SK-N-SH (cell line): ENCODE data around the gene BPIFA2. TPM values are rescaled to one million over a fixed set of nuclear protein-coding genes. Genes with fewer than 3 reads are reported as not detected.
"Not testable (repeated sequence)": the region's sequence is repeated elsewhere in the genome, so short reads cannot be mapped to it uniquely, and the experiment has no call there.

Experiments
- CTCF ChIA-PET: fragments of 300-600, 350-600 bp; formaldehyde crosslinking; extraction: SDS; loops from one replicate; lab custom pipeline; 2021; lab: Yijun Ruan, JAX
- POLR2A ChIA-PET: fragments of 350-600 bp; sonication (Branson Sonifier 250); formaldehyde crosslinking; extraction: SDS; loops from one replicate; lab custom pipeline; 2020; ENCODE audit warnings: antibody characterized with exemption, inconsistent platforms; lab: Yijun Ruan, JAX
- DNase-seq: peaks from one replicate; pipeline ENCODE4 v3.0.0; 2012
- H2AFZ ChIP-seq: fragments of 200-600 bp; sonication (generic); 2 replicates; pipeline ENCODE4 v1.8.1; 2016; ENCODE audit warnings: antibody characterized with exemption, mild to moderate bottlenecking, low read depth
- H3F3A ChIP-seq: fragments of 200-600 bp; sonication (generic); replicated peaks from 2 replicates; pipeline ENCODE3; 2016; ENCODE audit warnings: antibody characterized with exemption, mild to moderate bottlenecking; ENCODE audit not compliant: insufficient read depth
- H3K27ac ChIP-seq, 2 experiments: fragments of 200-500 bp in 1 of 2; fragments of 200-600 bp in 1 of 2; sonication (Bioruptor generic) in 1 of 2; sonication (generic), shearing (Covaris generic) in 1 of 2; 2 replicates each; pipeline versions ENCODE4 v1.5.1 to v1.6.1; 2014 to 2016; ENCODE audit warnings: low read depth in 2 of 2, inconsistent platforms in 1 of 2, low read length in 1 of 2, mild to moderate bottlenecking in 1 of 2, mixed read lengths in 1 of 2
- H3K27me3 ChIP-seq: fragments of 200-600 bp; sonication (generic), shearing (Covaris generic); 2 replicates; pipeline ENCODE4 v1.6.1; 2016; ENCODE audit warnings: mixed run types; ENCODE audit not compliant: insufficient read depth
- H3K36me3 ChIP-seq, 2 experiments: fragments of 200-500 bp in 1 of 2; fragments of 200-600 bp in 1 of 2; sonication (Bioruptor generic) in 1 of 2; sonication (generic) in 1 of 2; replicated peaks in 1 of 2; 2 replicates each; pipeline versions ENCODE3 to v1.5.1; 2014 to 2016; ENCODE audit warnings: low read length in 1 of 2, mild to moderate bottlenecking in 1 of 2; ENCODE audit not compliant: insufficient read depth in 2 of 2, control insufficient read depth in 1 of 2
- H3K4me1 ChIP-seq, 2 experiments: fragments of 200-500 bp in 1 of 2; fragments of 200-600 bp in 1 of 2; sonication (Bioruptor generic) in 1 of 2; sonication (generic), shearing (Covaris generic) in 1 of 2; 2 replicates each; pipeline versions ENCODE4 v1.5.1 to v1.6.1; 2014 to 2016; ENCODE audit warnings: low read depth in 1 of 2, low read length in 1 of 2, mixed run types in 1 of 2; ENCODE audit not compliant: insufficient read depth in 2 of 2, control insufficient read depth in 1 of 2
- H3K4me2 ChIP-seq: fragments of 200-600 bp; sonication (generic), shearing (Covaris generic); 2 replicates; pipeline ENCODE4 v1.6.1; 2017; ENCODE audit warnings: mixed run types
- H3K4me3 ChIP-seq, 2 experiments: fragments of 200-500 bp in 1 of 2; fragments of 200-600 bp in 1 of 2; sonication (Bioruptor generic) in 1 of 2; sonication (generic), shearing (Covaris generic) in 1 of 2; 2 replicates each; pipeline versions ENCODE4 v1.5.1 to v1.8.1; 2014 to 2016; ENCODE audit warnings: low read depth in 2 of 2, inconsistent platforms in 1 of 2, low read length in 1 of 2, mild to moderate bottlenecking in 1 of 2, mixed read lengths in 1 of 2, moderate library complexity in 1 of 2
- H3K79me2 ChIP-seq: fragments of 200-600 bp; sonication (generic); 2 replicates; pipeline ENCODE4 v1.8.1; 2017; ENCODE audit warnings: mild to moderate bottlenecking; ENCODE audit not compliant: insufficient read depth
- H3K9ac ChIP-seq: fragments of 200-600 bp; sonication (generic); 2 replicates; pipeline ENCODE4 v1.6.1; 2017; ENCODE audit warnings: mixed run types
- H3K9me2 ChIP-seq: fragments of 200-600 bp; sonication (generic); 2 replicates; pipeline ENCODE4 v1.6.1; 2017; ENCODE audit warnings: mixed run types
- H3K9me3 ChIP-seq: fragments of 200-600 bp; sonication (generic); 2 replicates; pipeline ENCODE4 v1.6.1; 2017; ENCODE audit warnings: mixed run types, mild to moderate bottlenecking, moderate library complexity
- H4K20me1 ChIP-seq: fragments of 200-600 bp; sonication (generic); 2 replicates; pipeline ENCODE4 v1.6.1; 2017; ENCODE audit warnings: mild to moderate bottlenecking, mixed run types; ENCODE audit not compliant: insufficient read depth
- FOSL2 ChIP-seq: IDR thresholded peaks from 2 replicates; pipeline ENCODE4 v1.4.0; 2012; ENCODE audit warnings: low read depth, mild to moderate bottlenecking, moderate library complexity, borderline replicate concordance
- FOXJ3 ChIP-seq: sonication (generic); formaldehyde crosslinking; IDR thresholded peaks from 2 replicates; pipeline ENCODE4 v1.5.1; 2020; ENCODE audit warnings: mild to moderate bottlenecking, missing genetic modification reagents
- GATA2 ChIP-seq: sonication (generic); formaldehyde crosslinking; IDR thresholded peaks from 2 replicates; pipeline ENCODE4 v1.5.0; 2020; ENCODE audit warnings: mild to moderate bottlenecking, missing genetic modification reagents
- JUND ChIP-seq: IDR thresholded peaks from 2 replicates; pipeline ENCODE4 v1.4.0; 2012
- MEF2A ChIP-seq: IDR thresholded peaks from 2 replicates; pipeline ENCODE4 v1.4.0; 2012; ENCODE audit warnings: low read depth, borderline replicate concordance
- MXI1 ChIP-seq: IDR thresholded peaks from 2 replicates; pipeline ENCODE4 v1.6.1; 2012; ENCODE audit warnings: mild to moderate bottlenecking, low read depth, low read length, improper control_type of control experiment
- POLR2AphosphoS5 ChIP-seq: IDR thresholded peaks from 2 replicates; pipeline ENCODE4 v1.6.1; 2012; ENCODE audit warnings: low read depth, low read length
- RCOR1 ChIP-seq: fragments of 150-350 bp; IDR thresholded peaks from 2 replicates; pipeline ENCODE4 v1.6.1; 2017; ENCODE audit warnings: antibody characterized with exemption, low read length
- RFX5 ChIP-seq: IDR thresholded peaks from 2 replicates; pipeline ENCODE4 v1.6.1; 2012; ENCODE audit warnings: mild to moderate bottlenecking, improper control_type of control experiment, low read length
- TAF1 ChIP-seq: IDR thresholded peaks from 2 replicates; pipeline ENCODE4 v1.6.1; 2012; ENCODE audit warnings: low read depth, mild to moderate bottlenecking, low read length, moderate library complexity, borderline replicate concordance
- TCF12 ChIP-seq: IDR thresholded peaks from 2 replicates; pipeline ENCODE4 v1.4.0; 2012
- TEAD4 ChIP-seq: IDR thresholded peaks from 2 replicates; pipeline ENCODE4 v1.4.0; 2012; ENCODE audit warnings: mild to moderate bottlenecking, borderline replicate concordance; ENCODE audit not compliant: insufficient read depth
- USF1 ChIP-seq: IDR thresholded peaks from 2 replicates; pipeline ENCODE4 v1.4.0; 2012; ENCODE audit warnings: low read depth, borderline replicate concordance
- WGBS: methylation state at CpG from one replicate; pipeline ENCODE4 v1.1.6; 2017; ENCODE audit warnings: low lambda C conversion rate; 5-methylcytosine and 5-hydroxymethylcytosine counted together
- polyA plus RNA-seq, 3 experiments: library from polyadenylated mRNA; depleted of rRNA; stranded (reverse); fragments of >200 nt; gene quantifications; 2 replicates each; pipeline ENCODE4 v1.2.3, GENCODE V29; 2012

The BPIFA2 gene
- polyA plus RNA-seq, 1 of the 3 experiments (the other 2 are of a cell fraction) = not detected

- TF ChIP-seq FOSL2 (no peak), FOXJ3 (CRISPR knock-in tag) (no peak)
Observed at GRCh38 chr20:33119725-33120720, 47.9 kb upstream of the BPIFA2 start (continued).

GRCh38 chr20:33120934-33121333 is 47.0 kb upstream of the BPIFA2 start:
- Histone ChIP-seq H3K27me3 (no peaks in the 10 kb centered on the region; the same call in 1 of the 2 replicates), H3F3A (no peaks in the 10 kb centered on the region)

GRCh38 chr20:33122297-33122696 is 45.7 kb upstream of the BPIFA2 start:
- CTCF ChIA-PET = interaction anchor here (1.0 to 1.1 kb wide), 2 partner anchors 10 to 26 kb away, joined by 3 read pairs; no protein-coding TSS in a partner anchor
- DNase-seq, H4K20me1 ChIP-seq, H2AFZ ChIP-seq, H3K4me2 ChIP-seq, H3K27me3 ChIP-seq, H3K36me3 ChIP-seq, H3K9me2 ChIP-seq, H3F3A ChIP-seq, POLR2A ChIA-PET, H3K4me3 ChIP-seq, H3K4me1 ChIP-seq, H3K9ac ChIP-seq, H3K9me3 ChIP-seq, H3K27ac ChIP-seq, H3K79me2 ChIP-seq: not testable (repeated sequence)
- whole genome bisulfite sequencing = 0% methylated on average over 1 of the region's 1 CpG

More at GRCh38 chr20:33120934-33121333, 47.0 kb upstream of the BPIFA2 start:
- ChIA-PET POLR2A (no interaction called here), CTCF (interaction anchor here (0.7 kb wide), 1 partner anchor 147 kb away, joined by 3 read pairs; no protein-coding TSS in a partner anchor)
- WGBS = 5% methylated on average over 3 of the region's 3 CpGs
- Histone ChIP-seq H3K27ac (no peak overlapping the region), H3K4me2 (no peak overlapping the region), H3K36me3 (no peaks in the 10 kb centered on the region), H2AFZ (no peak overlapping the region), H3K4me1 (no peaks in the 10 kb centered on the region), H4K20me1 (no peaks in the 10 kb centered on the region), H3K9me3 (no peaks in the 10 kb centered on the region), H3K9ac (no peak overlapping the region), H3K9me2 (no peaks in the 10 kb centered on the region), H3K4me3 (no peak overlapping the region), H3K79me2 (no peaks in the 10 kb centered on the region)
- no peak for DNase-seq
- TF ChIP-seq FOSL2 (no peak), MEF2A (no peak), TCF12 (no peak), POLR2AphosphoS5 (no peak), TAF1 (no peak)

GRCh38 chr20:33124261-33124660 is 43.7 kb upstream of the BPIFA2 start:
- H4K20me1 ChIP-seq = no peaks in the 10 kb centered on the region
- POLR2A ChIA-PET = no interaction called here
- WGBS = 11% methylated on average over 1 of the region's 2 CpGs

More at GRCh38 chr20:33124261-33124660, 43.7 kb upstream of the BPIFA2 start:
- no peak overlapping the region for H2AFZ ChIP-seq
- no peaks in the 10 kb centered on the region for H3K4me1 ChIP-seq
- no peak overlapping the region for H3K9ac ChIP-seq
- no peaks in the 10 kb centered on the region for H3K36me3 ChIP-seq
- no peaks in the 10 kb centered on the region for H3K9me2 ChIP-seq
- H3K4me3 ChIP-seq = no peak overlapping the region
- H3K27ac ChIP-seq = no peak overlapping the region
- no peak for DNase-seq
- H3K4me2 ChIP-seq = no peak overlapping the region
- H3K79me2 ChIP-seq = no peaks in the 10 kb centered on the region
- CTCF ChIA-PET = no interaction called here
- no peaks in the 10 kb centered on the region; the same call in 1 of the 2 replicates for H3K27me3 ChIP-seq
- TF ChIP-seq RFX5 (no peak), JUND (no peak), RCOR1 (no peak), USF1 (no peak), GATA2 (no peak), TEAD4 (no peak), MXI1 (no peak), FOSL2 (no peak)
- H3K9me3 ChIP-seq = no peaks in the 10 kb centered on the region
- no peaks in the 10 kb centered on the region for H3F3A ChIP-seq
